ENCODE measurements around the gene TWSG1. TPM values are rescaled to one million over a fixed set of nuclear protein-coding genes. Genes with fewer than 3 reads are reported as not detected.

TWSG1 gene
- total and polyA plus RNA-seq, 10 of the 15 experiments (the other 5 are each of a cell fraction or from before 2014, with no cell fraction given): 11.1 to 45.1 (median 27.7) TPM

GRCh38 chr18:9321017-9321452 lies 13.5 kb upstream of the TWSG1 start:
- Histone ChIP-seq H4K20me1 (ENCODE audit: control insufficient read depth, insufficient read depth) (no peaks in the 10 kb centered on the region), H3K9me3 (replicated peaks; ENCODE audit: control insufficient read depth, insufficient read depth, low read length) (no peaks in the 10 kb centered on the region), H3K27ac (ENCODE audit: control insufficient read depth, insufficient read depth) (no peak overlapping the region), H2AFZ (ENCODE audit: control insufficient read depth, low read depth, low read length) (no peak overlapping the region), H3K4me3 (no peak overlapping the region), H3K36me3 (ENCODE audit: control insufficient read depth in 2 of 2, insufficient read depth in 2 of 2, low read length in 1 of 2) (no peaks in the 10 kb centered on the region), H3K27me3 (replicated peaks in 1 of 2; ENCODE audit: control insufficient read depth in 2 of 2, insufficient read depth in 2 of 2, low read length in 1 of 2) (no peaks in the 10 kb centered on the region), H3K4me1 (ENCODE audit: control insufficient read depth, insufficient read depth, low read length) (no peaks in the 10 kb centered on the region), H3K4me2 (ENCODE audit: control insufficient read depth, insufficient read depth) (no peak overlapping the region), H3K9ac (ENCODE audit: control insufficient read depth, insufficient read depth, low read length) (no peak overlapping the region), H3K79me2 (ENCODE audit: control insufficient read depth, insufficient read depth, low read length) (no peaks in the 10 kb centered on the region)
- no peak for DNase-seq (ENCODE audit: low read depth, low spot score)
- 32% methylated on average over 4 of the region's 4 CpGs for WGBS (ENCODE audit: insufficient coverage, insufficient replicate concordance, low lambda C conversion rate, missing lambda C conversion rate)
- TF ChIP-seq SMARCA5 (IDR thresholded peaks at IDR 0.05) (no peak), GATAD2B (conservative IDR thresholded peaks at IDR 0.05; ENCODE audit: low read depth) (no peak)
- ChIA-PET POLR2A (no interaction called here), RAD21 (ENCODE audit: unreplicated experiment) (no interaction called here), CTCF (no interaction called here), SMC1A (ENCODE audit: uncharacterized antibody, unreplicated experiment) (interaction anchor here (1.0 kb wide), 1 partner anchor 12 kb away, joined by 3 read pairs; no protein-coding TSS in a partner anchor)
- no peak for ATAC-seq
- in situ Hi-C loops (cut with MboI) (no loop called here), intact Hi-C loops (cut with micrococcal nuclease; ENCODE audit: unreplicated experiment) (no loop called here)
- BruUV-seq (replicated peaks): no TSS peak
- no peak for FAIRE-seq

GRCh38 chr18:9321736-9322135 lies 12.8 kb upstream of the TWSG1 start:
- WGBS (ENCODE audit: insufficient coverage, insufficient replicate concordance, low lambda C conversion rate, missing lambda C conversion rate): 97% methylated on average over 4 of the region's 4 CpGs
- Histone ChIP-seq H3K9ac (ENCODE audit: control insufficient read depth, insufficient read depth, low read length) (no peak overlapping the region), H3K4me1 (ENCODE audit: control insufficient read depth, insufficient read depth, low read length) (no peaks in the 10 kb centered on the region), H2AFZ (ENCODE audit: control insufficient read depth, low read depth, low read length) (no peak overlapping the region), H3K9me3 (replicated peaks; ENCODE audit: control insufficient read depth, insufficient read depth, low read length) (no peaks in the 10 kb centered on the region), H3K79me2 (ENCODE audit: control insufficient read depth, insufficient read depth, low read length) (no peaks in the 10 kb centered on the region), H3K36me3 (ENCODE audit: control insufficient read depth in 2 of 2, insufficient read depth in 2 of 2, low read length in 1 of 2) (no peaks in the 10 kb centered on the region), H3K4me3 (no peak overlapping the region), H4K20me1 (ENCODE audit: control insufficient read depth, insufficient read depth) (no peaks in the 10 kb centered on the region), H3K27ac (ENCODE audit: control insufficient read depth, insufficient read depth) (no peak overlapping the region), H3K4me2 (ENCODE audit: control insufficient read depth, insufficient read depth) (no peak overlapping the region), H3K27me3 (replicated peaks in 1 of 2; ENCODE audit: control insufficient read depth in 2 of 2, insufficient read depth in 2 of 2, low read length in 1 of 2) (no peaks in the 10 kb centered on the region)
- ChIA-PET SMC1A (ENCODE audit: uncharacterized antibody, unreplicated experiment) (interaction anchor here (1.0 to 1.2 kb wide), 2 partner anchors 9 to 12 kb away, joined by 3 read pairs; no protein-coding TSS in a partner anchor), POLR2A (no interaction called here), CTCF (no interaction called here), RAD21 (ENCODE audit: unreplicated experiment) (no interaction called here)
- intact Hi-C loops (cut with micrococcal nuclease; ENCODE audit: unreplicated experiment): no loop called here
- TF ChIP-seq RFX5 (IDR thresholded peaks at IDR 0.05; ENCODE audit: low read depth, low read length): no peak
- TF ChIP-seq ZNF274 (IDR thresholded peaks at IDR 0.05; ENCODE audit: insufficient read depth, insufficient read length): no peak
- ATAC-seq (no peak), FAIRE-seq (no peak), DNase-seq (ENCODE audit: low read depth, low spot score) (no peak)
- no TSS peak for BruUV-seq (replicated peaks)
- in situ Hi-C loops (cut with MboI): no loop called here
